ENCODE measurements around the gene WNT7B.

GRCh38 chr22:46008291-46008690, 31.3 kb upstream of the WNT7B start:
- TF ChIP-seq POLR2A (IDR thresholded peaks at IDR 0.05) (no peak), CTCF (IDR thresholded peaks at IDR 0.05) (no peak)

Measured in transverse colon (tissue), 3 donors.